AG09309 (cell line): ENCODE measurements around the gene SNX30.

Source experiments
- DNase-seq: peaks from one replicate; pipeline ENCODE4 v3.0.0-alpha.2; 2010; ENCODE audit warnings: low read depth
- H3K4me3 ChIP-seq: 2 replicates; pipeline ENCODE4 v1.5.1; 2011; ENCODE audit warnings: mild to moderate bottlenecking, low read depth, low read length, moderate library complexity; ENCODE audit not compliant: control insufficient read depth
- CTCF ChIP-seq: IDR thresholded peaks from 2 replicates; pipeline ENCODE4 v1.5.1; 2011; ENCODE audit warnings: mild to moderate bottlenecking, low read depth, low read length, inconsistent platforms; ENCODE audit not compliant: insufficient read depth, control insufficient read depth; ENCODE audit errors: missing control alignments

Gene SNX30

DNA sequence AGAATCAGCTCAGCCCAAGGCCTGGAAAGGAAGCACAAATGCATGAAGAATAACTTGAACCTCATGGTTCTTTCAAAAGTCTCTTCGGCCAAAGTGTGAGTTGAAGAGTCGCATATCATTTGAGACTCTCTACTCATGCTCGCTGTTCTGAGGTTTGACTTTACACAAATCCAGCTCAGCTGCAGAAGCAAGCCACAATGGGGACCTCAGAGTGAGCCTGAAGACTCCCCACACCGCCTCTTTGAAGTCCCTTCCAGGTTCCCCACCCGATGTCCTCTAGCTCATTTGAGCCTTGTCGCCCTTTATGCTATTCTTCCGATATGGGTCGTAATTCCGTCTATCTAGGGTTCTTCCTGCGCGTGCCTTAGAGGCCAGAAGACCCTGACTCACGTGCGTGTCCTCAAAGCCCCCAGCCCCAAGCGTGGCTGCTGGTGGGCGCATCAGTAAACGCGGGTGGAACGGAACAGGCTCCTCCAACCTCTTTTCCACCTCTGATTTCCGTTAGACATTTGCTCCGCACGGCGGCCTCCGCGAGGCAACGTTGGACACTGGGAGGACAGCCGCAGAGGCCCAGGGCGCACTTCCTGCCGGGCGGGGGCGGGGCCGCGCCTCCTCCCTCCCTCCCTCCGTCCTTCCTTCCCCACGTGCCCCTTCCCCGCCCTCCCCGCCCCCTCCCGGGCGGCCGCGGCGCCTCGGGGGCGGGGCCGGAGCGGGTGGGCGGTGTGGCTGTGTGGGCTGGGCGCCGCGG, at the start of gene SNX30:
Gene SNX30 (plus strand): TSS at position 745 of the 748 bp plus-strand sequence. CDS start 242 bp downstream, outside the sequence.
- H3K4me3 ChIP-seq, result peak within 1 kb of the TSS; percentile 85
- no peak for DNase-seq
- TF ChIP-seq CTCF, result no peak

DNA sequence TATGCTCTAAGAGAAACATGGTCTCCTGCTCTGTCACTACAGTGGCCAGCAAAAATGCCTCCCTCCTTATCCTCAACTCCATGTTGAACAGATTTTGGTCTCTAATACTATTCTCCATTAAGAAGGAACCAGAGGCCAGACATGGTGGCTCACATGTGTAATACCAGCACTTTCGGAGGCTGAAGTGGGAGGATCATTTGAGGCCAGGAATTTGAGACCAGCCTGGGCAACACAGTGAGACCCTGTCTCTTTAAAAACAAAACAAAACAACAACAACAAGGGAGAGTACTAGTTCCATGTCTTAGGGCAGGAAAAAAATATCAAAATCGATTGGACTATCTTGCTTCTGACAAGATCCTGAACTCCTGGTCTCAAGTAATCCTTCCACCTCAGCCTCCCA, 47.3 kb upstream of the SNX30 start:
- H3K4me3 ChIP-seq, result no peak overlapping the region
- TF ChIP-seq CTCF, result no peak
- DNase-seq, result no peak

DNA sequence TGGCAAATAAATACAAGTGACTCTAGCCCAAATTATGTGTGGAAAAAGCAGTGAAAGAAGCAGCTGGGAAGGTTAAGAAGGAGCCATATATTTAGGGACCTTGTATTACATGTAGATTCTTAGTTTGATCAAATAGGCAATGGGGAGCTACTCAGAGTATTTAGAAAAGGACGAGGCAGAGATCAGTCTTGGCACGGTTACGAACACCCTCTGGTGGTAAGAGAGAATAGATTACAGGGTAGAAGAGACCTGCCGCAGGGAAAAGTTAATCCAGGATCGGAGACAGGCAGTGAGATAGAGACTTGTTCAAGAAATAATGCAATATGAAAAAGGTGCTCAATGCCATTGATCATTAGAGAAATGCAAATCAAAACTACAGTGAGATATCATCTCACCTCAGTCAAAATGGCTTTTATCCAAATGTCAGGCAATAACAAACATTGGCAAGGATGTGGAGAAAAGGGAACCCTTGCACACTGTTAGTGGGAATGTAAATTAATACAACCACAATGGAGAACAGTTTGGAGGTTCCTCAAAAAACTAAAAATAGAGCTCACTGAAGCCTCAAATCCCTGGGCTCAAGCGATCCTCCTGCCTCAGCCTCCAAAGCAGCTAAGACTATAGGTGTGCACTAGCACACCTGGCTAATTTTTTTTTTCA, 44.7 kb upstream of the SNX30 start:
- H3K4me3 ChIP-seq, result no peak overlapping the region
- no peak for DNase-seq
- TF ChIP-seq CTCF, result peak; percentile 24

DNA sequence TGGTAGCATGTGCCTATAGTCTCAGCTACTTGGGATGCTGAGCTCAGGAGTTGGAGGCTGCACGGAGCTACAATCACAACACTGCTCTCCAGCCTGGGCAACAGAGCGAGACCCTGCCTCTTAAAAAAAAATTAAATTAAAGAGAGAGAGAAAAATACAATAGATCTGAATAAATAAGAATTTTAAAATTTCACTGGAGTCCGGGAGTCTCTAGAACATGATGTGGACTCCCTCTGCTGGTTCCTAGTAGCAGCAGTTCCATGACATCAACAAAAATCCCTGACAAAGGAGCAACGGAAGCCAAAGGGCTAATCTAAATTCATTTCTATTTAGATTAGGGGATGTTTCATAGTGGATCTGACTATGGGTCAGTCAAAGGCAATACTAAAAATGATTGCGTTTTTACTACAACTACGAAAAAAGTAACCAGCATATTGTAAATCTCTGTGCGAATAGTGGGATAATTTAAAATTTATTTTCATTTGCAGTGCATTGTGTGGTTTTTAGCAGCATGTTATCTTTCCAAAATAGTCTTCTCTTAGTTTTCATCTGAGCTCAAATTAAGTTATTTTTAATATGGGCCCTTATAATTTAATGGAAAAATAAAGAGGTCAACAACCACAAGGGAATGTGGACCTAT, 39.4 kb upstream of the SNX30 start:
- H3K4me3 ChIP-seq, result no peak overlapping the region
- no peak for DNase-seq
- TF ChIP-seq CTCF, result peak; percentile 80

DNA sequence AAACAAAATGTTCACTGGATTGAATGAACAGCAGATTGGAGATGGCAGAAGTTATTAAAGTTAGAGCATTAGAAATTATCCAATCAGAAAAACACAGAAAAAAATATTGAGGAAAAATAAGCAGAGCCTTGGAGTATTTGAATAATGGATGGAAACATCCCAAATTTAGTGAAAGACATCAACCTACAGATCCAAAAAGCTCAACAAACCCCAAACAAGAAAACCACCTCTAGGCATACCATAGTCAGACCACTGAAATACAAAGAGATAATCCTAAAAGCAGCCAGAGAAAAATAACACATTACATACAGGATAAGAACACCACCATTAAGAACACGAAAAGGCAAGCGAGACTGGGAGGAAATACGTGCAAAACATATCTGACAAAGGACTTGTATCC, 37.9 kb upstream of the SNX30 start:
- no peak for DNase-seq
- H3K4me3 ChIP-seq, result no peak overlapping the region
- TF ChIP-seq CTCF, result no peak

DNA sequence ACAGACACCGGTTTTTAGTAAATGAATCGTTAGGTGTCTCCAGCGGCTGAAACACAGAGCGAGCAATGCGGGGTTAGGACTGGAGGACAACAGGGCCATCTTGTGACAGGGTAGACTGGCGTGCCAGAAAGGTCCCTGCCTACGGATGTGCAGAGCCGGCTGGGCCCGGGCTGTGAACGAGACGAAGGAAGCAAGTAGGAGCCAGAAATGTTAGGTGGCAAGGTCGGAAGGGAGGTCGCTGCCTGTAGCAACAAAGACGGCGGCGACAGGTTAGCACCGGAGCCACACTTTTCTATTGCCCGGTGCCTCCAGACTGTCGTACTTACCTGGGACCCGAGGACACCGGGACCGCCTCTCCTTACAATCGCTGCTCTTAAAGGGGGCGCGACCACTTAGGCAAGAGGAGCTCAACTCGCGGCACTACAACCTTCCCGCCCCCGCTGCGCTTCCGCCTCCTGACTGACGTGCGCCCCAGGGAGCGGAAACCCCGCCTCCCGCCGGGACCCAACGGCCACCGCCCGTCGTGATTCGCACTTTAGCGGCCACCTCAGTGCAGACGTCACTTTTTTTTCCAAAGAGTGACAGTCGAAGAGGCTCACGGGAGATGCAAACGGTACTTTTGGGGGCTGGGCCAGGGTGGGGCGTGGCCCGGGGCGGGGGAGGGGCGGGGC, 32.8 kb upstream of the SNX30 start, which contains the start of gene INIP:
Gene INIP (minus strand): TSS at position 457 of the 671 bp plus-strand sequence. CDS start 1,632 bp downstream, outside the sequence.
- TF ChIP-seq CTCF, result no peak
- H3K4me3 ChIP-seq, result peak within 1 kb of the TSS; percentile 78
- DNase-seq, result peak; percentile 70
